ENCODE measurements around the gene PIK3R3. TPM values are rescaled to one million over a fixed set of nuclear protein-coding genes. Genes with fewer than 3 reads are reported as not detected.
A peak's percentile ranks its signal among the peaks of the same experiment; 100 is the strongest.

Gene PIK3R3
- total and polyA plus RNA-seq, 2 experiments from 2014 or later, result 1.6 to 1.9 TPM

DNA sequence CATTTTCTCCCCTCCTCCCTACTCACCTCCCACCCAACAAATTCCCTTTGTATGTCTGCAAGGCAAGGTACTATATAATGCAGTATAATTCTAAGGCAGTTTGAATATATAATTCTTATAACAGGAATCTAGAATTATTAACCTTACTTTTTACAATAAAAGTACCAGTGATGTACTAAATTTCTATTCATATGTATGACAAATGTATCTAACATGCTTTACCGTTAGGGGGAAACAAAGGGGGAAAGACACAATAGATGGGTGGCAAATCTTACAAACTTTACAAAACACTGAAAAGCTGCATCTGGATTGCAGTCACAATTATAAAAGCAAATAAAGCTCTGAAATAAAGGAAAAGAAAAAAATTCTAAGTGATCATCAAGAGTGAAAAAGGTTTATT lies 2.3 kb downstream of the PIK3R3 start:
- Histone ChIP-seq H3K27ac (no peak overlapping the region), H3K79me2 (ENCODE audit: insufficient read depth) (no peaks in the 10 kb centered on the region), H3K36me3 (ENCODE audit: low read depth) (no peaks in the 10 kb centered on the region), H3K9ac (no peak overlapping the region), H3F3A (ENCODE audit: insufficient read depth) (peaks cover 8% of the 10 kb centered on the region; the same call in 1 of the 2 replicates), H3K4me3 (peak overlapping the region; percentile 77; the same call in 1 of the 2 replicates), H3K9me2 (ENCODE audit: insufficient read depth) (no peaks in the 10 kb centered on the region), H3K27me3 (replicated peaks; ENCODE audit: insufficient read depth) (0 out of 2 replicates have a peak, but pooled peaks cover 4% of the 10 kb centered on the region), H2AFZ (peak overlapping the region; percentile 87; the same call in 1 of the 2 replicates), H4K20me1 (ENCODE audit: insufficient read depth) (no peaks in the 10 kb centered on the region), H3K4me2 (ENCODE audit: unreplicated experiment) (peak overlapping the region; percentile 87), H3K9me3 (ENCODE audit: low read depth) (no peaks in the 10 kb centered on the region), H3K4me1 (ENCODE audit: insufficient read depth) (peaks cover 10% of the 10 kb centered on the region; the same call in 1 of the 2 replicates)
- 41 to 59% methylated on average over 1 of the region's 1 CpG for WGBS, 2 experiments (ENCODE audit: low coverage in 1 of 2, low lambda C conversion rate in 2 of 2, missing lambda C conversion rate in 2 of 2)
- TF ChIP-seq EZH2 (IDR thresholded peaks at IDR 0.05; ENCODE audit: insufficient read depth, poor library complexity, severe bottlenecking) (no peak), EZH2phosphoT487 (IDR thresholded peaks at IDR 0.05; ENCODE audit: insufficient read depth, low read depth) (no peak)
- no peak for DNase-seq
- in situ Hi-C loops (cut with MboI), result no loop called here

DNA sequence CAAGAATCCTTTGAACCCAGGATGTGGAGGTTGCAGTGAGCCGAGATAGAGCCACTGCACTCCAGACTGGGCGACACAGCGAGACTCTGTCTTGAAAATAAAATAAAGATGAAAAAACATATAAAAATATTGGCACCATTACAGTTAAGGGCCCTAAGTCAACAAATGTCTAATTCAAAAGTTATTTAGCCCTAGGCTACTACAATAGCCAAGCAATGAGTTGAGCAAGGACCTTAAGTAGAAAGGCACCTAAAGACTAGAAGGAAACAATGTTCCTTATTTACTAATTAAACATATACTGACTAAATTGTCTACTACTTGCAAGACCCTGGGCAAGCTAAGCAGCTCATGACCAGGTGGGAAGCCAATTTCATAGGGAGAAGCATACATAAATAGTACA lies 4.1 kb downstream of the PIK3R3 start:
- Histone ChIP-seq H3K9me3 (ENCODE audit: low read depth) (no peaks in the 10 kb centered on the region), H3K4me2 (ENCODE audit: unreplicated experiment) (no peak overlapping the region), H3K36me3 (ENCODE audit: low read depth) (no peaks in the 10 kb centered on the region), H2AFZ (no peak overlapping the region), H3F3A (ENCODE audit: insufficient read depth) (no peaks in the 10 kb centered on the region), H3K27me3 (replicated peaks; ENCODE audit: insufficient read depth) (0 out of 2 replicates have a peak, but pooled peaks cover 4% of the 10 kb centered on the region), H3K79me2 (ENCODE audit: insufficient read depth) (no peaks in the 10 kb centered on the region), H3K4me1 (ENCODE audit: insufficient read depth) (0 out of 2 replicates have a peak, but pooled peaks cover 8% of the 10 kb centered on the region), H3K27ac (no peak overlapping the region), H4K20me1 (ENCODE audit: insufficient read depth) (no peaks in the 10 kb centered on the region), H3K9ac (no peak overlapping the region), H3K9me2 (ENCODE audit: insufficient read depth) (no peaks in the 10 kb centered on the region), H3K4me3 (no peak overlapping the region)
- no peak for TF ChIP-seq EZH2phosphoT487 (IDR thresholded peaks at IDR 0.05; ENCODE audit: insufficient read depth, low read depth)
- no peak for TF ChIP-seq EZH2 (IDR thresholded peaks at IDR 0.05; ENCODE audit: insufficient read depth, poor library complexity, severe bottlenecking)
- DNase-seq, result peak; percentile 40
- 91 to 95% methylated on average over 3 of the region's 3 CpGs for WGBS, 2 experiments (ENCODE audit: low coverage in 1 of 2, low lambda C conversion rate in 2 of 2, missing lambda C conversion rate in 2 of 2)
- in situ Hi-C loops (cut with MboI), result no loop called here

DNA sequence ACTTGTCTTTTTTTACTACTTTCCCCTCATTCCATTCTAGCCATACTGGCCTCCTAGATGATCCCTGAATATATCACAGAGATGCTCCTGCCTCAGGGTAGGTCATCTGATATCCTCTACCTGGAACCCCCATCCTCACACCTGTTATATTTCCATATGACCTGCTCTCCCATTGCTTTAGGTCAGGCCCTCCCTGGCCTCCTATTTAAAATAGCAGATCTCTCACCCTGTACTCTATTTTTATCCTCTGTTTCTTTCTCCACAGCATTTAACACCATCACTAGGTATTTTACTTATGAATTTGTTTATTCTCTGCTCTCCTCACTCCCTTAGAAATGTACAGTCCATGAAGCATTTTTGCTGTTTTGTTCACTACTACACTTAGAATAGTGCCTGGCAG lies 13.6 kb downstream of the PIK3R3 start:
- Histone ChIP-seq H3K36me3 (ENCODE audit: low read depth) (no peaks in the 10 kb centered on the region), H4K20me1 (ENCODE audit: insufficient read depth) (no peaks in the 10 kb centered on the region), H3K79me2 (ENCODE audit: insufficient read depth) (no peaks in the 10 kb centered on the region), H3K27ac (no peak overlapping the region), H3F3A (ENCODE audit: insufficient read depth) (no peaks in the 10 kb centered on the region), H3K9ac (no peak overlapping the region), H3K27me3 (replicated peaks; ENCODE audit: insufficient read depth) (no peaks in the 10 kb centered on the region), H3K9me3 (ENCODE audit: low read depth) (no peaks in the 10 kb centered on the region), H3K9me2 (ENCODE audit: insufficient read depth) (no peaks in the 10 kb centered on the region), H3K4me1 (ENCODE audit: insufficient read depth) (no peaks in the 10 kb centered on the region), H3K4me3 (no peak overlapping the region), H3K4me2 (ENCODE audit: unreplicated experiment) (no peak overlapping the region), H2AFZ (no peak overlapping the region)
- TF ChIP-seq EZH2phosphoT487 (IDR thresholded peaks at IDR 0.05; ENCODE audit: insufficient read depth, low read depth), result no peak
- no peak for TF ChIP-seq EZH2 (IDR thresholded peaks at IDR 0.05; ENCODE audit: insufficient read depth, poor library complexity, severe bottlenecking)
- no peak for DNase-seq
- in situ Hi-C loops (cut with MboI), result no loop called here

DNA sequence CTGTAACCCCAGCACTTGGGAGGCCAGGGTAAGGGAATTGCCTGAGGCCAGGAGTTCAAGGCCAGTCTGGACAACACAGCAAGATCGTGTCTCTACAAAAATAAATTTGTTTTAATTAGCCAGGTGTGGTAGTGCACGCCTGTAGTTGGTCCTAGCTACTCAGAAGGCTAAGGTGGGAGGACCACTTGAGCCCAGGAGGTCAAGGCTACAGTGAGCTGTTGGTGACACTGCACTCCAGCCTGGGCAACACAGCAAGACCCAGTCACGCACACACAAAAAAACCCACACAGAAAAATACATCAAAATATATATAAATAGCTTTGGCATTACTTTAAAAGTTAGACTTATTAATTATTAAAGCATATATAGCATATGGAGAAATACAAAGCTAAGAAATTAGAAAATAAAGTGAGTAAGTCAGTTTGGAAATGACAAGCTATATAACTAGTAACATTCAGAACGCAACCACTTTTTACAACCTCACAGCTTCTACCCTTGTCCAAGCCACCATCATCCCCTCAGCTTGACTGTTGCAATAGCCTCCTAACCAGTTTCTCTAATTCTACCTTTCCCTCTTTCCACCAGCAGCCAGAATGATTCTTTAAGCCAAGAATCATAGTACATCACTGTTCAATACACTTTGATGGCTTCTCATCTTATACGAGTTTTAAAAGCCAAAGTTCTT lies 14.5 kb downstream of the PIK3R3 start:
- Histone ChIP-seq H3K4me1 (ENCODE audit: insufficient read depth) (no peaks in the 10 kb centered on the region), H3K9ac (no peak overlapping the region), H3K4me3 (no peak overlapping the region), H4K20me1 (ENCODE audit: insufficient read depth) (no peaks in the 10 kb centered on the region), H2AFZ (no peak overlapping the region), H3K4me2 (ENCODE audit: unreplicated experiment) (no peak overlapping the region), H3K9me2 (ENCODE audit: insufficient read depth) (no peaks in the 10 kb centered on the region), H3K9me3 (ENCODE audit: low read depth) (no peaks in the 10 kb centered on the region), H3F3A (ENCODE audit: insufficient read depth) (no peaks in the 10 kb centered on the region), H3K36me3 (ENCODE audit: low read depth) (no peaks in the 10 kb centered on the region), H3K27me3 (replicated peaks; ENCODE audit: insufficient read depth) (no peaks in the 10 kb centered on the region), H3K27ac (no peak overlapping the region), H3K79me2 (ENCODE audit: insufficient read depth) (no peaks in the 10 kb centered on the region)
- in situ Hi-C loops (cut with MboI), result no loop called here
- TF ChIP-seq EZH2phosphoT487 (IDR thresholded peaks at IDR 0.05; ENCODE audit: insufficient read depth, low read depth) (no peak), EZH2 (IDR thresholded peaks at IDR 0.05; ENCODE audit: insufficient read depth, poor library complexity, severe bottlenecking) (no peak)
- DNase-seq, result no peak
- WGBS, 2 experiments (ENCODE audit: low coverage in 1 of 2, low lambda C conversion rate in 2 of 2, missing lambda C conversion rate in 2 of 2), result 83 to 86% methylated on average over 5 of the region's 5 CpGs

Measured in GM23248 (cell line).